HG03135 (cell line): ENCODE data around the gene SERINC2.
"Not testable (repeated sequence)": the region's sequence is repeated elsewhere in the genome, so short reads cannot be mapped to it uniquely, and the experiment has no call there.

ENCODE experiments used
- ATAC-seq: cut with Tn5 transposase; IDR thresholded peaks from one replicate; pipeline ENCODE4 v1.9.1; 2021; ENCODE audit warnings: mild to moderate bottlenecking, moderate library complexity; ENCODE audit not compliant: unreplicated experiment

SERINC2 gene

DNA sequence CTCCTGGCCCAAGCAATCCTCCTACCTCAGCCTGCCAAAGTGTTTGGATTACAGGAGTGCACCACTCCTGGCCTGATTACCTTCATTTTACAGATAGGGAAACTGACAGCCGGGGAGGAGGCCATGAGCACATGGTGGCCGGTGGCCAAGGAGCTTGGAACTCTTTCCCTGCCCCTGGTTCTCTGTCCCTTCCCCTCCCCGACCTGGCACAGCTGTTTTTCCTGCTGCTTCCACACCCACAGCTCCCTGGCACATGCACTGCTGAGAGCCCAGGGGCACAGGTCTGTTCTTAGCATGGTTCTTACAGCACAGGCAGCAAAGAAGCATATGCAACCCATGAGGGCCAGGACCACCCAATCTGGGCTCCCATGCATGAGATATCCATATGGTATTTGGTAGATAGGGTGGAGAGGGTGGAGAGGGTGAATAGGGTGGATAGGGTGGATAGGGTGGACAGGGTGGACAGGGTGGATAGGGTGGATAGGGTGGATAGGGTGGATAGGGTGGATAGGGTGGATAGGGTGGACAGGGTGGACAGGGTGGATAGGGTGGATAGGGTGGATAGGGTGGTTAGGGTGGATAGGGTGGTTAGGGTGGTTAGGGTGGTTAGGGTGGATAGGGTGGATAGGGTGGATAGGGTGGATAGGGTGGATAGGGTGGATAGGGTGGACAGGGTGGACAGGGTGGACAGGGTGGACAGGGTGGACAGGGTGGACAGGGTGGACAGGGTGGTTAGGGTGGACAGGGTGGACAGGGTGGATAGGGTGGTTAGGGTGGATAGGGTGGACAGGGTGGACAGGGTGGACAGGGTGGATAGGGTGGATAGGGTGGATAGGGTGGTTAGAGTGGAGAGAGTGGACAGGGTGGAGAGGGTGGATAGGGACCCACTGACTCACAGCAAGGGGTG is 18.6 kb downstream of the SERINC2 start:
- not testable (repeated sequence) for ATAC-seq

DNA sequence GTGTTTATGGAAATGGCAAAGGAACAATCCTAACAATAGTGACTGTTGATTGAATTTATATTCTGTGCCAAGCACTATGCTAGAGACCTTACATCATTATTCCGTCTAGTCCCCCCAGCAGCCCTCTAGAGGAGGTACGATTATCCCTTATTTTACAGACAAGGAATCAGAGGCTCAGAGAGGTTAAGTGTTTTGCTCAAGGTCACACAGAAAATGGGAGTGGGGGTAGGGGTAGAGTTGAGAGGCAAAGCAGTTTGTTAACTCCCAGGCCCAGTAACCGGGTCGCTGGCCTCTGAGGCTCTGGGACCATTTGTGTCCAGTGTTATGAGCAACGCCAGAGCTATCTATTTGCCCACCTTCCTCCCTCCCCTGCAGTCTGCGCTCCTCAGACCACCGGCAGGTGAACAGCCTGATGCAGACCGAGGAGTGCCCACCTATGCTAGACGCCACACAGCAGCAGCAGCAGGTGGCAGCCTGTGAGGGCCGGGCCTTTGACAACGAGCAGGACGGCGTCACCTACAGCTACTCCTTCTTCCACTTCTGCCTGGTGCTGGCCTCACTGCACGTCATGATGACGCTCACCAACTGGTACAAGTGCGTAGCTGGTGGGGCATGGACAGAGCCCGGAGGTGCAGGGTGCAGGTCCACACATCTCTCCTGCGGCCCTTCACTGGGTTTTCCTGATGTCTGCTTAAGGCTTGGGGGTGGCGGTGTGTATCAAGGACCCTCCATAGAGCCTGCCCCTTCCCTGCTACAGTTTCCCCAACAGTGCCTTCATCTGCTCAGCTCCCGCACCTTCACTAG is 19.8 kb downstream of the SERINC2 start:
- ATAC-seq: no peak

DNA sequence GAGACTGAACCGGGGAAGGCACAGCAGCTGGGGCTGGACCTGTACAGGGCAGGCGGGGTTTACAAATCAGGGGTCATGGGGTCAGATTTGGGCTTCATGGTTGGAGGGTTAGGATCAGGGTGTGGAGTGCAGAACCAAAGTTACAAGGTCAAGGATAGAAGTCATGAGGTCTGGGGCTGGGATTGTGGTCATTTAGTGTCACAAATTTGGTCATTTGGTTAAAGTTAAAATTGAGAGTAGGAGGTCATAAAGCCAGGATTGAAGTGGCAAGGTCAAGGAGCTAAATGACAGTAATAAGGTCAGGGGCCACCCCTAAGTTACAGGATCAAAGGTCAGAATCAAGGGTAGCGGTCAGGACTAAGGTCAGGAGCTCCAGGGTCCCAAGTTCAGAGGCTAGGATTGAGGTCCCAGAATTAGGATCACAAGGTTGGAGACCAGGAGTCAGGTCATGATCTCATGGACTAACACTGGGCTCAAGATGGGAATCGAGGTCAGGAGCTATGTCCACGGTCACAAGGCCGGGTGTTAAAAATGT is 20.4 kb downstream of the SERINC2 start:
- no peak for ATAC-seq

- ATAC-seq: no peak
These were observed 21.3 kb downstream of the SERINC2 start for GRCh38 chr1:31434101-31434871.

DNA sequence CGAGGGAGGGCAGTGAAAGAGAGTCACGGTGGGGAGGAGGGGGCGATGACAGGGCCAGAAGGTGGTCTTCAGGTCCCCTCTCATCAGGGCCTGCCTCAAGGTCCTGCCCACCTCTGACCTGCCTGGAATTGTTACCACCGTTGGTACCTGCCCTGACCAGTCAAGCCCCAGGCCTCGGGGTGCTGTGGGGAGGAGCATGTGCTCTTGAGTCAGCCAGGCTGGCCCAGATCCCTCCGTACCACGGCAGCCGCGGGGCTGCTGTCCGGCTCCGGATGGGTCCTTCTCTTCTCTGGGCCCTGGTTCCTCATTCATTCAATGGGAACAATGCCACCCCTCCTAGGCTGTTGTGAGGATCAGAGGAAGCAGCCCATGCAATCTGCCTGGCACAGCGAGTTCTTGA is 22.0 kb downstream of the SERINC2 start:
- ATAC-seq: no peak

DNA sequence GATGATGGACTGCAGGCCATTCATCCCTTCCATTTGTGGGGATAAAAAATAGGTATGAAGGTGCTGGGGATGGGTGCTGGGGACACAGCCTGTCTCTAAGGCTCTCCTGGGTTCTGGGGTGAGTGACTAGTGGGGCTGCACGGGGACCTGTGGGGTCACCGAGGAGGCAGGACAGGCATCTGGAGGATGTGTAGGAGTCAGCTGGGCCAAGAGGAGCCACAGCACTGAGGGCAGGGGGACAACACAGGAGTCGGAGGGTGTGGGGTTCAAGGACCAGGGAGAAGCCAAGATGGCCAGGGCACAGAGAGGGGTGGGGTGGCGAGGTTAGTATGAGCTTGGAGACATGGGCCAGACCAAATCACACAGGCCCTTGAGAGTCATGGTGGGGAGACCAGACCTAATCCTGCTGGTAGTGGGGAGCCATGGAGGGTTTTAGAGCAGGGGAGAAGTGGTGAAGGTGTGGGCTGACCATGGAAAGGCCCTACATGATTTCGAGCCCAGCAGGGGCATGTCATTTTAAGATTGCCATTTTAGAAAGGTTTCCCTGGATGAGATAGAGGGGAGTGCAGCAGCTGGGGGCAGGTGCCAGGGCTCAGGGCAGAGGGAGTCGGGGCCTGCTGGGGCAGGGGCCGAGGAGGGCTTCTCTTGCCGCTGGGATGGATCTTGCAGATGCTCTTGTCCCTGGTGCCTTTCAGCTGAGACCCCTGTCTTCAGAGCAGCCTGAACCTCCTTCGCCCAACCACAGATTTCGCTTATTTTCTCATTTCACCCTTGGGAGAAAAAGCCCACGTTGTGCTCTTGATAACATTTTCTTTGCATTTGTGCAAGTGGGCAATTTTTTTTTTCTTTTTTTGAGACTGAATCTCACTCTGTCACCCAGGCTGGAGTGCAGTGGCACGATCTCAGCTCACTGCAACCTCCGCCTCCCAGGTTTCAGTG is 22.7 kb downstream of the SERINC2 start:
- ATAC-seq: no peak

DNA sequence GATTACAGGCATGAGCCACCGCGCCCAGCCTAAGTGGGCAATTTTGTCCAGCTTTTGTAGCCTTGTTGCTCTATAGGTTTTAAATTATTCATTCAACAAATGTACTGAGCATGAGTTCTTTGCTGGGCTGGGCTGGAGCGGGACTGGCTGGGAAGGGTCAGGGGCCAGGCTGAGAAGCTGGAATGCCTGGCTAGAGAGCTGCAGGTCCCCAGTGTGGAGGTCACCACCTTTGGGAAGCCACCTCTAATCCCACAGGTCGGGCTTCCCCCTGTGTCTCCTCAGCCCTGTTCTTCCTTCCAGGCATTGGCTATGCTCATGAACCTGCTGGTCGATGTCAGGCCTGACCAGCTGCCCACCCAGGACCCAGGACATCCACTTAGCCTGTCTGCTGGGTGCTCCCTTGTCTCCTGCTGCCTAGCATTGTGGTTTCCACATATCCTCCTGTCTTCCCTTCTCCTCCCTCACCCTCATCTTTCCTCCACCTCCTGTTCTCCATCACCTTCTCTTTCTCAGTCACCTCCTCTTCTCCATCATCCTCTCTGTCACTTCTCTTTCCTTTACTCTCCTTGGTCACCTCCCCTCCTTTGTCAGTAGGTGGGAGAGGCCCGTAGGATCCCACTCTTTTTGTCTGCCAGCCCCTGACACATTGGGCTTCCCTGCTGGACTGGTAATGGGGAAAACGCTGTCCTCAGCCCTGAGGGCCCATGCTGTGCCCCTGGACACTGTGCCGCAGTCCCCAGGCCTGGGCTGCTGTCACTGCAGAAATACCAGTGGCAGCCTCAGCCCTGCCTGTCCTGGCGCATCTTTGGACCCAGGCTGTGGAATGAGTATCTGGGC is 23.8 kb downstream of the SERINC2 start:
- no peak for ATAC-seq

- no peak for ATAC-seq
These were observed 24.5 kb downstream of the SERINC2 start for GRCh38 chr1:31437433-31438037.

GRCh38 chr1:31439276-31439675 is 26.3 kb downstream of the SERINC2 start:
- ATAC-seq: no peak

GRCh38 chr1:31441073-31441472 is 28.1 kb downstream of the SERINC2 start:
- ATAC-seq: no peak

DNA sequence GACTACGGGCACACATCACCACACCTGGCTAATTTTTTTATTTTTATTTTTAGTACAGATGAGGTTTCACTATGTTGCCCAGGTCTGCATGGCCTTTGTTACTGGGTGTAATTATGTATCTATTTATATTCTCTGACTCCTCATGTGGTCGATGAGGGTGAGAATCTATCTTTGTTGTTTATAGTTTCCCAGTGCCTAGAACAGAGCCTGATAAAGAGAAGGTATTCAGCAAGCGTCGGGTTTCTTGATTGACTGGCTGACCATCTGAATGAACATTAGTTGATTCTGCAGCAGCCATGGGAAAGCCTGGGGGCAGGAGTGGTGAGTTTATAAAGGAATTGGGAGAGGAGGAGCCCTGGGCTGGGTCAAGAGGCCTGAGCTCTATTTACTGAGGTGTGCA is 28.5 kb downstream of the SERINC2 start:
- no peak for ATAC-seq

DNA sequence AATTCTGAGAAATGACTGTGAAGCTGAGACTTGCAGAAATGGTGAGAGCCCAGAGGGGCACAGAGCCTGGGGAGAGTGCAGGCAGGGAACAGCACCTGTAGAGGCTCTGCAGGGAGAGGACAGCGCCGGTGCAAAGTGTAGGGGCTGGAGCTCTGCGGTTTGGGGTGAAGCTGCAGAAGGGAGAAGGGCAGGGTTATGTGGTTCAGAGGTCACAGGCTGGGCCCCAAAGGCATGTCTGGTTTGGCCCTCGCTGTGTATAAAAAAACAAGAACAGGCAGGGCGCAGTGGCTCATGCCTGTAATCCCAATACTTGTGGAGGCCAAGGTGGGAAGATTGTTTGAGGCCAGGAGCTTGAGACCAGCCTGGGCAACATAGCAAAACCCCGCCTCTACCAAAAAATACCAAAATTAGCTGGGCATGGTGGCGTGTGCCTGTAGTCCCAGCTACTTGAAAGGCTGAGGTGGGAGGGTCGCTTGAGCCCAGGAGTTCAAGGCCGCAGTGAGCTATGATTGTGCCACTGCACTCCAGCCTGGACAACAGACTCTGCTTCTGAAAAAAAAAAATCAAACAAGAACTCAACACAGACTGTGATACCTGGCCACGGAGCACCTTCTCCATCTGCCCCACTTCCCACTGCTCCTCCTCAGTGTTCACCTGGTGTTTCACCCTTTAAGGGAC is 29.1 kb downstream of the SERINC2 start:
- no peak for ATAC-seq

DNA sequence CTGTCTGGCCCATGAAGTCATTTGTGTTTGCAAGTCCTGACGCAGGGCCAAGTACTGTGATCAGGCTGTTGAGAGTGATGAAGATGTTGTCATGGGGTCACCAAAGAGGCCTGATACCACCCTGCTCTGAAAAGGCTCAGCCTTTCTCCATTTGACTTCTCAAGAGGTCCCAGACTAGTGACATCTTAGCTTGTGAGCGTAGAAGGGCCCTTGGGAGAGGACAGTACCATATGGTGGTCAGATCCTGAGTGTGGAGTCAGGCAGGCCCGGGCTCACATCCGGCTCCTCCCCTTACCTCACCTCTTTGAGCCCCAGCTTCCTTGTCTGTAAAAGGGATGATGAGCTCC is 29.6 kb downstream of the SERINC2 start:
- no peak for ATAC-seq

- no peak for ATAC-seq
These were observed 30.7 kb downstream of the SERINC2 start for GRCh38 chr1:31443673-31444072.

- ATAC-seq: no peak
These were observed 31.9 kb downstream of the SERINC2 start for GRCh38 chr1:31444725-31445448.

DNA sequence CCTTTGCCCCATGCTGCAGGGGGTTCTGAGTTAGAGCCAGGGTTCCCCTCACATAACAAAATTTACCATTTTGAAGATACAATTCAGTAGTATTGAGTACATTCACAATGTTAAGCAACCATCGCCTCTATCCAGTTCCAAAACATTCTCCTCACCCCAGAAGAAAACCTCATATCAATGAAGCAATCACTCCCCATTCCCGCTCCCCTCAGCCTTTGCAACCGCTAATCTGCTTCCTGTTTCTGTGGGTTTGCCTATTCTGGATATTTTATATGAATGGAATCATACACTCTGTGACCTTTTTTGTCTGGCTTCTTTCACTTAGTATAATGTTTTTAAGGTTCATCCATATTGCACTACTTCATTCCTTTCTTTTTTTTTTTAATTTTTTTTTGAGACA is 32.9 kb downstream of the SERINC2 start:
- ATAC-seq: no peak

- no peak for ATAC-seq
These were observed 34.2 kb downstream of the SERINC2 start for GRCh38 chr1:31447210-31447609.
